ENCODE results near the gene HEXD.
"Not testable (repeated sequence)": the region's sequence is repeated elsewhere in the genome, so short reads cannot be mapped to it uniquely, and the experiment has no call there.

The HEXD gene

DNA sequence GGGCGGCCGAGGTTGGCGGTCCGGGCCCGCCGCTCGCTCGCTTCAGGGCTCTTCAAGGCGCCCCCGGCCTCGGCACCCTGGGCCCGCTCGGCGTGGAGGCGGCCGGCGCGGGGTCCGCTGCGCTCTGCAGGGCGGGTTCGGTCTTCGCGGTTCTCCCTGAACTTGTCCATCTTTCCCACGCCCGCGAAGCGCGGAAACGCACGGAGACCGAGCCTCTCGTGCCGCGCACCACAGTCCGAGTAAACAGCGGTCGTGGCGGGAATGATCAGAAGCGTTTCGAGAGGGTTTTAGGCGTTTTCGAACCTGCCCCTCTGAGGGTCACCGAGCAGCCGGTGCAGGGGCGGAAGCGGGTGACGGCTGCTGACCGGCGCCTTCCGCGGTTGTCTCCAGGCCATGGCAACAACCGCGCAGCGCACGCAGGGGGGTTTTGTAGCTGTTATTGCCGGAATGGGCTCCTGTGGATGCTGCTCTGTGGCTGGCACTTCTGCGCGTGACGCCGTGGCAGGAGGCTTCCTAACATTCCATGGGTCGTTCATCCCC, 40.8 kb downstream of the HEXD start:
- Histone ChIP-seq H3K36me3 (replicated peaks; ENCODE audit: insufficient read depth, low read length) (no peaks in the 10 kb centered on the region; the same call in 1 of the 2 replicates), H3K4me1 (ENCODE audit: low read length) (peaks cover 21% of the 10 kb centered on the region), H3F3A (ENCODE audit: insufficient read depth, low read length) (peaks cover 28% of the 10 kb centered on the region), H4K20me1 (ENCODE audit: insufficient read depth, low read length) (no peaks in the 10 kb centered on the region), H3K79me2 (ENCODE audit: low read length) (peaks cover 37% of the 10 kb centered on the region), H2AFZ (ENCODE audit: low read length) (peak overlapping the region; percentile 46; the same call in 1 of the 2 replicates), H3K4me2 (ENCODE audit: low read depth, low read length) (peak overlapping the region; percentile 66), H3K27me3 (replicated peaks; ENCODE audit: insufficient read depth, low read length) (no peaks in the 10 kb centered on the region), H3K9ac (ENCODE audit: low read length) (peak overlapping the region; percentile 99), H3K27ac (ENCODE audit: low read length) (peak overlapping the region; percentile 100), H3K9me2 (replicated peaks; ENCODE audit: insufficient read depth, low read length) (no peaks in the 10 kb centered on the region), H3K4me3 (ENCODE audit: low read length) (peak overlapping the region; percentile 90), H3K9me3 (replicated peaks; ENCODE audit: insufficient read depth, low read length) (no peaks in the 10 kb centered on the region)
- DNase-seq = peak; percentile 21
- TF ChIP-seq, protein P1, sequence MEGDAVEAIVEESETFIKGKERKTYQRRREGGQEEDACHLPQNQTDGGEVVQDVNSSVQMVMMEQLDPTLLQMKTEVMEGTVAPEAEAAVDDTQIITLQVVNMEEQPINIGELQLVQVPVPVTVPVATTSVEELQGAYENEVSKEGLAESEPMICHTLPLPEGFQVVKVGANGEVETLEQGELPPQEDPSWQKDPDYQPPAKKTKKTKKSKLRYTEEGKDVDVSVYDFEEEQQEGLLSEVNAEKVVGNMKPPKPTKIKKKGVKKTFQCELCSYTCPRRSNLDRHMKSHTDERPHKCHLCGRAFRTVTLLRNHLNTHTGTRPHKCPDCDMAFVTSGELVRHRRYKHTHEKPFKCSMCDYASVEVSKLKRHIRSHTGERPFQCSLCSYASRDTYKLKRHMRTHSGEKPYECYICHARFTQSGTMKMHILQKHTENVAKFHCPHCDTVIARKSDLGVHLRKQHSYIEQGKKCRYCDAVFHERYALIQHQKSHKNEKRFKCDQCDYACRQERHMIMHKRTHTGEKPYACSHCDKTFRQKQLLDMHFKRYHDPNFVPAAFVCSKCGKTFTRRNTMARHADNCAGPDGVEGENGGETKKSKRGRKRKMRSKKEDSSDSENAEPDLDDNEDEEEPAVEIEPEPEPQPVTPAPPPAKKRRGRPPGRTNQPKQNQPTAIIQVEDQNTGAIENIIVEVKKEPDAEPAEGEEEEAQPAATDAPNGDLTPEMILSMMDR (IDR thresholded peaks at IDR 0.05; ENCODE audit: low read length) = no peak
- TF ChIP-seq EZH2 (optimal IDR thresholded peaks at IDR 0.05; ENCODE audit: low read depth, low read length) = no peak
- no peak for TF ChIP-seq EZH2phosphoT487 (IDR thresholded peaks at IDR 0.05; ENCODE audit: low read length)

DNA sequence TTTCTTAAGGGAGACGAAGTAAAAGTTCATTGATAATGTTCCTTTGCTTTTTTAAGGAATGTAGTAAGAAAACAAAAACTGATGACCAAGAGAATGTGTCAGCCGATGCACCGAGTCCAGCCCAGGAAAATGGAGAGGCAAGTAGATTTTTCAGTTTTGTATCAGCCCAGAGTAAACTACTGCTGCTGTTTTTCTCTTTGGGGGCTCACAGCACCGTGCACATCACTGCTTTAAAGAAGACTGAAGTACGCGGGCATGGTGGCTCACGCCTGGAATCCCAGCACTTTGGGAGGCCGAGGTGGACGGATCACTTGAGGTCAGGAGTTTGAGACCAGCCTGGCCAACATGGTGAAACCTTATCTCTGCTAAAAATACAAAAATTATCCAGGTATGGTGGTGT, 41.8 kb downstream of the HEXD start:
- peaks cover 37% of the 10 kb centered on the region for H3F3A ChIP-seq (ENCODE audit: insufficient read depth, low read length)
- not testable (repeated sequence) for H3K9me3 ChIP-seq (replicated peaks; ENCODE audit: insufficient read depth, low read length); H3K9ac ChIP-seq (ENCODE audit: low read length); H3K4me3 ChIP-seq (ENCODE audit: low read length); H3K36me3 ChIP-seq (replicated peaks; ENCODE audit: insufficient read depth, low read length); H3K27ac ChIP-seq (ENCODE audit: low read length); H2AFZ ChIP-seq (ENCODE audit: low read length); H3K27me3 ChIP-seq (replicated peaks; ENCODE audit: insufficient read depth, low read length); H3K9me2 ChIP-seq (replicated peaks; ENCODE audit: insufficient read depth, low read length); H4K20me1 ChIP-seq (ENCODE audit: insufficient read depth, low read length); DNase-seq
- peak overlapping the region; percentile 66; the same call in 1 of the 2 replicates for H3K4me2 ChIP-seq (ENCODE audit: low read depth, low read length)
- peaks cover 37% of the 10 kb centered on the region for H3K79me2 ChIP-seq (ENCODE audit: low read length)
- H3K4me1 ChIP-seq (ENCODE audit: low read length) = peaks cover 31% of the 10 kb centered on the region

DNA sequence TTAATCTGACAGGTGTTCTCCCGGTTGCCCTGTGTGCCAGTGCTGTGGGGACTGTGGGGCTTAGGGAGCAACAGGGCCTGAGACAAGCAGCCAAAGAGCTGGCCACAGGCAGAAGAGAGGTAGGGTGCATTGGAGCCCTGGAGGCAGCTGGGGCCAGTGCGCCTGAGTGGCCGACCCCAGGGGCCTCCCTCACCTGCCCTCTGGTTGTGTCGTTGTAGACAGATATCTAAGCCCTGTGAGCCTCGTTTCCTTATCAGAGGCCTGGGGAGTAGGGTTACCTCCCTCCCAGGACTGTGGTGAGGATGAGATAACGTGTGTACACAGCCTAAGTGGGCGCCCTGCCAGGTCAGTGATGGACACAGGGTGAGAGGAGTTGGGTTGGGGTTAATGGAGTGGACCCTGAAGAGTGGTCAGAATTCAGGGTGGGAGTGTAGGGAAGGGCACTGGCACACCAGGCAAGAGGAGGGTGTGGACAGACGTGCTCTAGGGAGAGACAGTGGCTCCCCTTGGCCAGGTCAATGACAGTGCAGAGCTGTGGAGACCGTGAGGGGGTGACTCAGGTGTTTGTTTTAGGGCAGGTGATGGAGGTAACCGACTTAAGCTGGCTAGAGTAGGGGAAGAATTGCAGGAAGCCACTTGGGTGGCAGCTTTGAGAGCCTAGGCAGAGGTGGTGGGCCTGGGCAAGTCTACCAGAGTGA, 43.8 kb downstream of the HEXD start:
- no peak overlapping the region for H3K4me3 ChIP-seq (ENCODE audit: low read length)
- DNase-seq = no peak
- H3K79me2 ChIP-seq (ENCODE audit: low read length) = peaks cover 50% of the 10 kb centered on the region
- H2AFZ ChIP-seq (ENCODE audit: low read length) = no peak overlapping the region
- peaks cover 45% of the 10 kb centered on the region for H3F3A ChIP-seq (ENCODE audit: insufficient read depth, low read length)
- H3K27ac ChIP-seq (ENCODE audit: low read length) = no peak overlapping the region
- H3K4me1 ChIP-seq (ENCODE audit: low read length) = peaks cover 31% of the 10 kb centered on the region
- H3K9ac ChIP-seq (ENCODE audit: low read length) = no peak overlapping the region
- no peaks in the 10 kb centered on the region for H3K27me3 ChIP-seq (replicated peaks; ENCODE audit: insufficient read depth, low read length)
- no peaks in the 10 kb centered on the region; the same call in 1 of the 2 replicates for H3K36me3 ChIP-seq (replicated peaks; ENCODE audit: insufficient read depth, low read length)
- H3K9me2 ChIP-seq (replicated peaks; ENCODE audit: insufficient read depth, low read length) = no peaks in the 10 kb centered on the region
- H4K20me1 ChIP-seq (ENCODE audit: insufficient read depth, low read length) = no peaks in the 10 kb centered on the region
- H3K9me3 ChIP-seq (replicated peaks; ENCODE audit: insufficient read depth, low read length) = no peaks in the 10 kb centered on the region
- TF ChIP-seq, protein P1 (IDR thresholded peaks at IDR 0.05; ENCODE audit: low read length) = no peak
- TF ChIP-seq EZH2phosphoT487 (IDR thresholded peaks at IDR 0.05; ENCODE audit: low read length) = no peak
- TF ChIP-seq EZH2 (optimal IDR thresholded peaks at IDR 0.05; ENCODE audit: low read depth, low read length) = no peak
- no peak overlapping the region for H3K4me2 ChIP-seq (ENCODE audit: low read depth, low read length)

DNA sequence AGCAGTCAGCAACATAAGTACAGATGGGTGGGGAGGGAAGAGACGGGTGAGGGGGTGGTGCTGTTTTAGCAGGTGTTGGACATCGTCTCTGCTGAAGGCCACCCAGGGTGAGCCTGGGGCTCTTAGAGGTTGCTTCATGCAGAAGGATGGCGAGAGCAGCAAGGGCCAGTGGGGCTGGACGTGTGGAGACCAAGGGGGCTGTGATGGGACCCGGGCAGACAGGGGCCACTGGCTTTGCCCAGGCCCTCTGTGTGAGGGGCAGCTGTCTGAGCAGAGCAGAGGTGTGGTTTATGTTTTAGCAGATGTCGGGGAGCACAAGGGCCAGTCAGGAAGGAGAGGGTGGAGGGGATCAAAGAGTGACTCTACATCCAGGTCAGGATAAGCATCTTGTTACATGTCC, 45.2 kb downstream of the HEXD start:
- no peak overlapping the region for H3K4me2 ChIP-seq (ENCODE audit: low read depth, low read length)

More for the DNA sequence above, 45.2 kb downstream of the HEXD start:
- Histone ChIP-seq H3F3A (ENCODE audit: insufficient read depth, low read length) (peaks cover 31% of the 10 kb centered on the region), H3K27ac (ENCODE audit: low read length) (no peak overlapping the region), H3K9me3 (replicated peaks; ENCODE audit: insufficient read depth, low read length) (no peaks in the 10 kb centered on the region), H3K79me2 (ENCODE audit: low read length) (peaks cover 58% of the 10 kb centered on the region), H3K36me3 (replicated peaks; ENCODE audit: insufficient read depth, low read length) (no peaks in the 10 kb centered on the region; the same call in 1 of the 2 replicates), H3K9ac (ENCODE audit: low read length) (no peak overlapping the region), H3K4me1 (ENCODE audit: low read length) (peaks cover 22% of the 10 kb centered on the region), H4K20me1 (ENCODE audit: insufficient read depth, low read length) (no peaks in the 10 kb centered on the region), H3K4me3 (ENCODE audit: low read length) (no peak overlapping the region), H2AFZ (ENCODE audit: low read length) (no peak overlapping the region), H3K9me2 (replicated peaks; ENCODE audit: insufficient read depth, low read length) (no peaks in the 10 kb centered on the region), H3K27me3 (replicated peaks; ENCODE audit: insufficient read depth, low read length) (no peaks in the 10 kb centered on the region)
- DNase-seq = no peak
- no peak for TF ChIP-seq EZH2phosphoT487 (IDR thresholded peaks at IDR 0.05; ENCODE audit: low read length)
- TF ChIP-seq, protein P1 (IDR thresholded peaks at IDR 0.05; ENCODE audit: low read length) = no peak
- no peak for TF ChIP-seq EZH2 (optimal IDR thresholded peaks at IDR 0.05; ENCODE audit: low read depth, low read length)
